ENCODE measurements around the gene NCR2. TPM values are rescaled to one million over a fixed set of nuclear protein-coding genes. Genes with fewer than 3 reads are reported as not detected.

Gene NCR2, protein sequence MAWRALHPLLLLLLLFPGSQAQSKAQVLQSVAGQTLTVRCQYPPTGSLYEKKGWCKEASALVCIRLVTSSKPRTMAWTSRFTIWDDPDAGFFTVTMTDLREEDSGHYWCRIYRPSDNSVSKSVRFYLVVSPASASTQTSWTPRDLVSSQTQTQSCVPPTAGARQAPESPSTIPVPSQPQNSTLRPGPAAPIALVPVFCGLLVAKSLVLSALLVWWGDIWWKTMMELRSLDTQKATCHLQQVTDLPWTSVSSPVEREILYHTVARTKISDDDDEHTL
- polyA plus RNA-seq (2013) = 0.08 TPM

DNA sequence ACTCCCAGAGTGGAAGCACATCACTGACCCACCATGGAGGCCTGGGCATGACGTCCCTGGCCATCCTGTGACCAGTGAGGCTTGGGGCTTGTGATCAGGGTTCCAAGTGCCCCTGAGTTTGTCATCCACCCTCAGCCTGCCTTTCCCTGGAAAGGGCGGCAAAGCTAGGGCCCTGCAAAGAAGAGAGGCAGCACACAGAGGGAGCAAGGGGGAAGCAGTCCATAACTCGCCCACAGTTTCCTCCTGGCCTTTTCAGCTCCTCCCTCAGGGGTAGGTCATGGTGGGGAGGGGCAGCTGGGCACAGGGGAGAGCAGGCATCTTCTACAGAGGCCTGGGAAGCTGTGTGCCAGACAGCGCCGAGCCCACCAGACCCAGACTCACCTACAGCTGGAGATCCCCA lies at the start of gene NCR2:
TSS of gene NCR2 (plus strand) at position 313 of the 400 bp plus-strand sequence. CDS start 269 bp downstream, outside the sequence.
- no peaks in the 10 kb centered on the region for H3K36me3 ChIP-seq (ENCODE audit: control insufficient read depth in 4 of 4, insufficient read depth in 4 of 4, low read length in 3 of 4)
- WGBS (ENCODE audit: insufficient coverage) = 100% methylated on average over 3 of the region's 5 CpGs
- no peaks in the 10 kb centered on the region for H3K27me3 ChIP-seq (replicated peaks in 2 of 5; ENCODE audit: control insufficient read depth in 4 of 5, insufficient read depth in 5 of 5, low read length in 4 of 5)
- no peaks in the 10 kb centered on the region for H3K9me3 ChIP-seq (ENCODE audit: control extremely low read depth in 1 of 5, control insufficient read depth in 4 of 5, insufficient read depth in 2 of 5, low read depth in 1 of 5, low read length in 4 of 5)
- POLR2A ChIA-PET = interaction anchor here (1.4 kb wide), 1 partner anchor 16 kb away, joined by 4 read pairs; no protein-coding TSS in a partner anchor
- CTCF ChIA-PET = interaction anchor here (1.4 to 7.1 kb wide), 5 partner anchors 9 to 33 kb away, joined by 3 to 70 read pairs (median 5); no protein-coding TSS in a partner anchor
- peaks cover 0 to 56% (median 22%) of the 10 kb centered on the region in 4 experiments for H3K4me1 ChIP-seq (ENCODE audit: control extremely low read depth in 1 of 4, control insufficient read depth in 4 of 4, insufficient read depth in 4 of 4, low read length in 3 of 4)
- no peak within 1 kb of the TSS for H3K4me3 ChIP-seq (ENCODE audit: control insufficient read depth in 1 of 7, extremely low read depth in 1 of 7, insufficient read depth in 4 of 7, low read depth in 2 of 7, low read length in 6 of 7)
- no peak for DNase-seq
- no peak within 1 kb of the TSS for H3K27ac ChIP-seq (ENCODE audit: insufficient read depth in 1 of 2, low read depth in 1 of 2, low read length in 2 of 2, poor library complexity in 1 of 2, severe bottlenecking in 2 of 2)

DNA sequence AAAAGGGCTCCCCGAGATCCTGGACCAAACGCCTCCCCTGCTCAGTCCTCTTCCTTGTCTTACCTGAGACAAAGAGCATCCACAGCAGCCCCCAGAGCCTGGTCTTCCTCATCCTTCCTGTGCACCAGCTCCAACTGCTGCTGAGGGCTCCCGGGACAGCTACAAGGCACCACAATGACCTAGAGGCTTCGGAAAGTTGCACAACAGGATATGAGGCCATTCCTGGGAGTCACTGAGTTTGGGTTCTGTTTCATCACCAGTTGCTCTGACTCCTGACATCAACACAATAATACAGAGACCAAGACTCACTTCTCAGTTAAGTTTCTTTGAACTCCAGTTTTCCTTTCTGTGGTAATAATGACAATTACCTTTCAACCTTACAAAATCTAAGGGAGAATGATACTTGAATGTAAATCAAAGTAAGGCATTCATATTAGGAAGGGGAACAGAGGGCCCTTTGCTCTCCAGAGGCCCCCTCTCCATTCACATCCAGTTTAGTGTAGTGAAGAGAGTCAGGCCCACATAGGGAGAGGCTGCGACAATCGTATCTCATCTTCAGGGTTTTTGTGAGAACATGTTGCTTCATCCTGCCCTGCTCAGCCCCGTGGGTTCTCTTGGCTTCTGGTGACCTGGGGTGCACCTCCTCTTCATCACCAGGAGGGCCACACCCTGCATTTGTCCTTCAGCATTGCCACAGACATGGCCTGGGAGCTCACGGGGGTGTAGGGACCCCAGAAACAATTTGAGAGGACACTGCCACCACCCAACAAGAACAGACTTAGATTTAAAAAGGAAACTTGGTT lies 48.7 kb upstream of the NCR2 start, which contains the start of gene TREM1:
TSS of gene TREM1 (minus strand) at position 139 of the 803 bp plus-strand sequence. CDS start at position 112, 27 bp downstream.
- ChIA-PET POLR2A (no interaction called here), CTCF (no interaction called here)
- Histone ChIP-seq H3K27me3 (replicated peaks in 2 of 5; ENCODE audit: control insufficient read depth in 4 of 5, insufficient read depth in 5 of 5, low read length in 4 of 5) (peaks cover 0 to 2% (median 0%) of the 10 kb centered on the region in 5 experiments), H3K4me3 (ENCODE audit: control insufficient read depth in 1 of 7, extremely low read depth in 1 of 7, insufficient read depth in 4 of 7, low read depth in 2 of 7, low read length in 6 of 7) (peak within 1 kb of the TSS in 1 of 7 experiments; percentile 58), H3K4me1 (ENCODE audit: control extremely low read depth in 1 of 4, control insufficient read depth in 4 of 4, insufficient read depth in 4 of 4, low read length in 3 of 4) (peaks cover 0 to 2% (median 0%) of the 10 kb centered on the region in 4 experiments), H3K9me3 (ENCODE audit: control extremely low read depth in 1 of 5, control insufficient read depth in 4 of 5, insufficient read depth in 2 of 5, low read depth in 1 of 5, low read length in 4 of 5) (no peaks in the 10 kb centered on the region), H3K27ac (ENCODE audit: insufficient read depth in 1 of 2, low read depth in 1 of 2, low read length in 2 of 2, poor library complexity in 1 of 2, severe bottlenecking in 2 of 2) (no peak within 1 kb of the TSS), H3K36me3 (ENCODE audit: control insufficient read depth in 4 of 4, insufficient read depth in 4 of 4, low read length in 3 of 4) (no peaks in the 10 kb centered on the region)
- DNase-seq = peak; percentile 10 to 54 (median 45)
- WGBS (ENCODE audit: insufficient coverage) = 100% methylated on average over 6 of the region's 8 CpGs

DNA sequence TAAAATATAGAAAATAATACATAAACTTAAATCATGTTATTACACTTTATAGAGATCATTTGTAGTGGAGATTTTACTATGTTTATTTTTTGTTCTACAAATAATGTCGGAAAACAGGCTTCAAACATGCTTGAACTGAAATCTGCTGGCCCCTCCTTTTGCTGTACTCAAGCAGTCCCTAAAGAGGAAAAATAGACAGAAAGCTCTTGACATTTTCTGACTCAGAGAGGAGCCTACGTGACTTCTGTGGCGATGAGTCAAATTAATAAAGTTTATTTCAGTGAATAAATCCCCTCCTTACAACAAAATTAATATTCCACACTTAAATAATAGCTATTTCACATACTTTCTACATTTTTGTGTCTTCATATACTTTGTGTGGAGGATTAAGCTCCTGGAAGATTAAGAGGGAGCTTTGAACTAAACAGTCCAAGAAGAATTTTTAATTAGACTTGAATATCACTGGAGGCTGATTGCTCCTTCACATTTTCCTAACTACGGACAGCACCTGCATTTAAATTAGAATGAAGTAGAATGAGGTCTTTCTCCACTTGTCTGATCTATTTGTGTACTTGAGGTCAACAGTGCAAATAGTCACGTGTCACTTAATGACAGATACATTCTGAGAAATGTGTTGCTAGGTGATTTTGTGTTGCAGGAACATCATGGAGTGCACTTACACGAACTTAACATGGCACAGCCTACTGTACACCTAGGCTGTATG lies 47.2 kb upstream of the NCR2 start:
- POLR2A ChIA-PET = no interaction called here
- DNase-seq = no peak
- no peak overlapping the region for H3K27ac ChIP-seq (ENCODE audit: insufficient read depth in 1 of 2, low read depth in 1 of 2, low read length in 2 of 2, poor library complexity in 1 of 2, severe bottlenecking in 2 of 2)
- CTCF ChIA-PET = interaction anchor here (0.5 kb wide), 1 partner anchor 831 kb away, joined by 5 read pairs; no protein-coding TSS in a partner anchor
- H3K4me3 ChIP-seq (ENCODE audit: control insufficient read depth in 1 of 7, extremely low read depth in 1 of 7, insufficient read depth in 4 of 7, low read depth in 2 of 7, low read length in 6 of 7) = no peak overlapping the region
- H3K9me3 ChIP-seq (ENCODE audit: control extremely low read depth in 1 of 5, control insufficient read depth in 4 of 5, insufficient read depth in 2 of 5, low read depth in 1 of 5, low read length in 4 of 5) = no peaks in the 10 kb centered on the region
- H3K27me3 ChIP-seq (replicated peaks in 2 of 5; ENCODE audit: control insufficient read depth in 4 of 5, insufficient read depth in 5 of 5, low read length in 4 of 5) = peaks cover 0 to 2% (median 0%) of the 10 kb centered on the region in 5 experiments
- 87% methylated on average over 3 of the region's 6 CpGs for WGBS (ENCODE audit: insufficient coverage)
- no peaks in the 10 kb centered on the region for H3K36me3 ChIP-seq (ENCODE audit: control insufficient read depth in 4 of 4, insufficient read depth in 4 of 4, low read length in 3 of 4)
- H3K4me1 ChIP-seq (ENCODE audit: control extremely low read depth in 1 of 4, control insufficient read depth in 4 of 4, insufficient read depth in 4 of 4, low read length in 3 of 4) = peaks cover 0 to 2% (median 0%) of the 10 kb centered on the region in 4 experiments

DNA sequence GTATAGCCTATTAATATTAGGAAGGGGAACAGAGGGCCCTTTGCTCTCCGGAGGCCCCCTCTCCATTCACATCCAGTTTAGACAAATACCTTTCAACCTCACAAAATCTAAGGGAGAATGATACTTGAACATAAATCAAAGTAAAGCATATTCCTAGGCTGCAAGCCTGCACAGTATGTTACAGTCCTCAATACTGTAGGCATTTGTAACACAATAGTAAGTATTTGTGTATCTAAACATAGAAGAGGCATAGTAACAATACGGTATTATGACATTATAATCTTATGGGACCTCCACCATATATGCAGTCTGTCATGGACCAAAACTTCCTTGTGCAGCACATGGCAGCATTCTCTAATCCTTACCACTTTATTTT lies 46.7 kb upstream of the NCR2 start:
- Histone ChIP-seq H3K4me1 (ENCODE audit: control extremely low read depth in 1 of 4, control insufficient read depth in 4 of 4, insufficient read depth in 4 of 4, low read length in 3 of 4) (peaks cover 0 to 2% (median 0%) of the 10 kb centered on the region in 4 experiments), H3K27ac (ENCODE audit: insufficient read depth in 1 of 2, low read depth in 1 of 2, low read length in 2 of 2, poor library complexity in 1 of 2, severe bottlenecking in 2 of 2) (no peak overlapping the region), H3K27me3 (replicated peaks in 2 of 5; ENCODE audit: control insufficient read depth in 4 of 5, insufficient read depth in 5 of 5, low read length in 4 of 5) (peaks cover 0 to 2% (median 0%) of the 10 kb centered on the region in 5 experiments), H3K9me3 (ENCODE audit: control extremely low read depth in 1 of 5, control insufficient read depth in 4 of 5, insufficient read depth in 2 of 5, low read depth in 1 of 5, low read length in 4 of 5) (no peaks in the 10 kb centered on the region), H3K4me3 (ENCODE audit: control insufficient read depth in 1 of 7, extremely low read depth in 1 of 7, insufficient read depth in 4 of 7, low read depth in 2 of 7, low read length in 6 of 7) (no peak overlapping the region), H3K36me3 (ENCODE audit: control insufficient read depth in 4 of 4, insufficient read depth in 4 of 4, low read length in 3 of 4) (no peaks in the 10 kb centered on the region)
- CTCF ChIA-PET = interaction anchor here (0.5 kb wide), 1 partner anchor 830 kb away, joined by 5 read pairs; no protein-coding TSS in a partner anchor
- no peak for DNase-seq
- WGBS (ENCODE audit: insufficient coverage) = 100% methylated on average over 1 of the region's 2 CpGs
- POLR2A ChIA-PET = interaction anchor here (0.6 kb wide), 1 partner anchor 442 kb away, joined by 3 read pairs; no protein-coding TSS in a partner anchor

DNA sequence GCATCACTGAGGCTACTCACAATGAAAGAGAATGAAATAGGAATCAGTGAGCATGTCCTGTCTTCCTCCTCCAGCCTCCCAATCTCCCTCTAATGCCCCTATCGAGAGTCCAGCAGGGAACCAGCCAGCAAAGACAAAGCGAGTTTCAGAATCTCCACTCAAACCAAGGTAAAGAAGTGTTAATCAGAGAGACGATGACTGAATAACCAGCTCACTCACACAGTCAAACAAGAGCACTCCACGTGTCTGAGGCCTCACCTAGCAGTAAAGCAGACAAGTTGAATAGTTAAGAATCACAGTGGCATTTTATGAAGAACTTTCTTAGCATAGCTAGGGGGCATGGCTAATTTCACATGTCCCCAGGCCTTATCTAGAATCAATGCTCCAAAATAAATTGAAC lies 45.6 kb upstream of the NCR2 start:
- no peak for DNase-seq
- 100% methylated on average over 3 of the region's 4 CpGs for WGBS (ENCODE audit: insufficient coverage)
- Histone ChIP-seq H3K9me3 (ENCODE audit: control extremely low read depth in 1 of 5, control insufficient read depth in 4 of 5, insufficient read depth in 2 of 5, low read depth in 1 of 5, low read length in 4 of 5) (no peaks in the 10 kb centered on the region), H3K36me3 (ENCODE audit: control insufficient read depth in 4 of 4, insufficient read depth in 4 of 4, low read length in 3 of 4) (no peaks in the 10 kb centered on the region), H3K27ac (ENCODE audit: insufficient read depth in 1 of 2, low read depth in 1 of 2, low read length in 2 of 2, poor library complexity in 1 of 2, severe bottlenecking in 2 of 2) (no peak overlapping the region), H3K27me3 (replicated peaks in 2 of 5; ENCODE audit: control insufficient read depth in 4 of 5, insufficient read depth in 5 of 5, low read length in 4 of 5) (peaks cover 0 to 2% (median 0%) of the 10 kb centered on the region in 5 experiments), H3K4me1 (ENCODE audit: control extremely low read depth in 1 of 4, control insufficient read depth in 4 of 4, insufficient read depth in 4 of 4, low read length in 3 of 4) (peaks cover 0 to 2% (median 0%) of the 10 kb centered on the region in 4 experiments), H3K4me3 (ENCODE audit: control insufficient read depth in 1 of 7, extremely low read depth in 1 of 7, insufficient read depth in 4 of 7, low read depth in 2 of 7, low read length in 6 of 7) (no peak overlapping the region)
- ChIA-PET CTCF (interaction anchor here (1.3 kb wide), 1 partner anchor 17 kb away, joined by 3 read pairs; no protein-coding TSS in a partner anchor), POLR2A (no interaction called here)

DNA sequence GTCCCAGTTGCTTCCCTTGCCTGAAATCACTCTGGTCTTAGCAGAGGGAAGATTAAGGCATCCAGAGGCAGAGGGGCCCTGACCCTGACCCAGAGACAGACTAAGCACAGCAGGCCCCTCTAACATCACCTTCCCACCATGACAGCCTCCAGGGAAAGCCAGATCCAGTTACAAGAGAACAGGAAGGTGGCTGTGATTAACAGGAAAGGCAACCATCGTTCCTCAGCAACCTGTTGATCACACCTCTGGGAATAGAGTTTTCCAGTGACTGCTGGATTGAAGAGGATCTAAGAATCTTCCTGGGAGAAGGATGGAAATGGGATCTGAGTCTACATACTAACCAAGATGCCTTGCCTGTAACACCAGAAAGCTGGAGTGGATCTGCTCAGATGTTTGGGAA lies 43.7 kb upstream of the NCR2 start:
- ChIA-PET POLR2A (no interaction called here), CTCF (no interaction called here)
- H3K4me1 ChIP-seq (ENCODE audit: control extremely low read depth in 1 of 4, control insufficient read depth in 4 of 4, insufficient read depth in 4 of 4, low read length in 3 of 4) = peaks cover 0 to 2% (median 0%) of the 10 kb centered on the region in 4 experiments
- H3K27me3 ChIP-seq (replicated peaks in 2 of 5; ENCODE audit: control insufficient read depth in 4 of 5, insufficient read depth in 5 of 5, low read length in 4 of 5) = no peaks in the 10 kb centered on the region
- H3K27ac ChIP-seq (ENCODE audit: insufficient read depth in 1 of 2, low read depth in 1 of 2, low read length in 2 of 2, poor library complexity in 1 of 2, severe bottlenecking in 2 of 2) = no peak overlapping the region
- H3K9me3 ChIP-seq (ENCODE audit: control extremely low read depth in 1 of 5, control insufficient read depth in 4 of 5, insufficient read depth in 2 of 5, low read depth in 1 of 5, low read length in 4 of 5) = no peaks in the 10 kb centered on the region
- 100% methylated on average over 1 of the region's 1 CpG for WGBS (ENCODE audit: insufficient coverage)
- H3K36me3 ChIP-seq (ENCODE audit: control insufficient read depth in 4 of 4, insufficient read depth in 4 of 4, low read length in 3 of 4) = no peaks in the 10 kb centered on the region
- H3K4me3 ChIP-seq (ENCODE audit: control insufficient read depth in 1 of 7, extremely low read depth in 1 of 7, insufficient read depth in 4 of 7, low read depth in 2 of 7, low read length in 6 of 7) = no peak overlapping the region
- no peak for DNase-seq

Measured in common myeloid progenitor, CD34-positive (primary cell).